Measurements from ENCODE around the gene PSMD14.

GRCh38 chr2:161371869-161372268, 63.6 kb downstream of the PSMD14 start:
- no peak for TF ChIP-seq CTCF (conservative IDR thresholded peaks at IDR 0.05 in 1 of 2, IDR thresholded peaks at IDR 0.05 in 1 of 2; ENCODE audit: low read depth in 1 of 2, low read length in 2 of 2)
- no peak for TF ChIP-seq EZH2 (IDR thresholded peaks at IDR 0.05; ENCODE audit: low read length, missing control alignments)

Data from fibroblast of lung (primary cell).